Measurements from ENCODE around the gene DNPH1.

Gene DNPH1

GRCh38 chr6:43258180-43258579 lies 28.9 kb upstream of the DNPH1 start:
- Histone ChIP-seq H3K27me3 (peaks cover 0 to 19% (median 9%) of the 10 kb centered on the region in 11 experiments; a peak in 17 of 22 replicates), H3K9me3 (replicated peaks in 1 of 11) (no peaks in the 10 kb centered on the region), H3K36me3 (no peaks in the 10 kb centered on the region), H3K4me2 (peak overlapping the region in 2 of 11 experiments; percentile 61 to 67; a peak in 2 of 22 replicates), H4K20me1 (peaks cover 0 to 7% (median 0%) of the 10 kb centered on the region in 11 experiments; a peak in 2 of 22 replicates), H3K27ac (peak overlapping the region in 1 of 11 experiments; percentile 37; a peak in 1 of 22 replicates), H3K4me1 (peaks cover 0 to 18% (median 0%) of the 10 kb centered on the region in 10 experiments; a peak in 5 of 20 replicates), H3K9ac (no peak overlapping the region), H3K4me3 (no peak overlapping the region)
- no peak for TF ChIP-seq Cebpa-rat (IDR thresholded peaks at IDR 0.05)

DNA sequence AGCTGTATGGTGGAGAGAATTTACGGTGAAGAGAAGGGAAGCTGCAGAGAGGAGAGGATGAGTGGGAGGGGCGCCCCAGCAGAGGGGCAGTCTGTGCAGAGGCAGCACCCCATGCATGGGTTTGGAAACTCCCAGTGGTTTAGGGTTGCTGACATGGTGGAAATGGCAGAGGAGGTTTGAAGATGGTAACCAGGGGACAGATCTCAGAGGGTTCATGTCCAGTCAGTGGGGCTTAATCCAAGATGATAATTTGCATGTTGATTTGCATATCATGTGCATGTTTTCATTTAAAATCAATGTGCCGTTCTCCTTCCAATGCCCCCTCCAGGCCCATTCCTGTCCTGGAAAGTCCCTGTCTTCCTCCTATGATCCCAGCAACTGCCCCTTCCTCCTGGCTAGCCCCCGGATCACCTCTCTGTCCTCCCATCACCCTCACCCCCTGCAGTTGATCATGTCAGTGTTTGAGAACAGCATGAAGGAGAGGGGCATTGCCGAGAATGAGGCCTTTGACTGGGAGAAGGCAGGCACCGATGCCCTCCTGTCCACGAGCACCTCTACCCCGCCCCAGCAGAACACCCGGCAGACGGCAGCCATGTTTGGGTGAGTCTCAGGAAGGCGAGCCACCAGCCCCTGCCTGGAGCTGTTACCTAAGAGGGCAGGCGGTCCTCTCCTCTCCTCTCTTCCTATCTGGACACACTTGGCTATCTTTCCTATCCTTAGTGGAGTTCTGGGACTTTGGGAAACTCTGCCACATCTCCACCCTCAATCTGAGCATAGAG lies 28.3 kb upstream of the DNPH1 start:
- Histone ChIP-seq H3K36me3 (no peaks in the 10 kb centered on the region), H3K27ac (peak overlapping the region in 1 of 11 experiments; percentile 37; a peak in 1 of 22 replicates), H4K20me1 (peaks cover 0 to 13% (median 0%) of the 10 kb centered on the region in 11 experiments; a peak in 2 of 22 replicates), H3K4me2 (peak overlapping the region in 3 of 11 experiments; percentile 27 to 67 (median 61); a peak in 5 of 22 replicates), H3K9ac (no peak overlapping the region), H3K27me3 (peaks cover 5 to 26% (median 15%) of the 10 kb centered on the region in 11 experiments; a peak in 21 of 22 replicates), H3K4me3 (no peak overlapping the region), H3K9me3 (replicated peaks in 1 of 11) (no peaks in the 10 kb centered on the region), H3K4me1 (peaks cover 0 to 18% (median 0%) of the 10 kb centered on the region in 10 experiments; a peak in 5 of 20 replicates)
- TF ChIP-seq Cebpa-rat (IDR thresholded peaks at IDR 0.05) = no peak

DNA sequence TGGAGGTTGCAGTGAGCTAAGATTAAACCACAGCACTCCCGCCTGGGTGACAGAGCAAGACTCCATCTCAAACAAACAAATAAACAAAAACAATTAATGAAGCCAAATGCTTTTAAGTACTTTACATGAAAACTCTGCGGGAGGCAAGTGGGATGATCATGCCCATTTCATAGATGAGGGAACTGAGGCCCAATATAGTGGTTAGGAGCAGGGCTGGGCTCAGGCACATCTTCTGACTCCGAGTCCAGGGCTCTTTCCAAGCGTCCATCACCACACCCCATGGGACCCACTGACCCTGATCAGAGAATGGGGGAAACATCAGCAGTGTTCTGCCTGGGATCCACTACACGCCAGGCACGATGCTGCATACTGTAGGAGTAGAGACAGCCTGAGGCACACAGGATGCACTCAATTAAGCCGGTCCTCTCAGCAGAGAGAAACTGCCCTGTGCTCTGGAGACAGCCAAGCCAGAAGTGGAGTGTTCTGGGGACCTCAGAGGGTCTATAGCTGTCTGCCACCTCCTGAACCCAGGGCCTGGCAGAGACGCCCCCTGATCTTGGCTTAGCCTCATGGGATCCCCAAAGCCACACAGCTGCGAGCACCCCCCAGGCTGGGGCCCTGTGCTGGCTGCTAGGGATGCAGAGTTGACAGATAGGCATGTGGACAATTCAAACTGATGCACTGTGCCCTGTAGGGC lies 27.5 kb upstream of the DNPH1 start:
- Histone ChIP-seq H3K27me3 (peaks cover 10 to 33% (median 22%) of the 10 kb centered on the region in 11 experiments), H3K4me1 (peaks cover 0 to 18% (median 0%) of the 10 kb centered on the region in 10 experiments; a peak in 5 of 20 replicates), H3K27ac (no peak overlapping the region), H3K4me3 (no peak overlapping the region), H3K9me3 (replicated peaks in 1 of 11) (no peaks in the 10 kb centered on the region), H3K9ac (no peak overlapping the region), H3K4me2 (peak overlapping the region in 3 of 11 experiments; percentile 27 to 67 (median 61); a peak in 5 of 22 replicates), H4K20me1 (peaks cover 0 to 13% (median 0%) of the 10 kb centered on the region in 11 experiments; a peak in 2 of 22 replicates), H3K36me3 (no peaks in the 10 kb centered on the region)
- TF ChIP-seq Cebpa-rat (IDR thresholded peaks at IDR 0.05) = no peak

- Histone ChIP-seq H3K27ac (no peak overlapping the region), H3K9ac (no peak overlapping the region), H3K36me3 (no peaks in the 10 kb centered on the region), H3K4me1 (peaks cover 0 to 18% (median 11%) of the 10 kb centered on the region in 10 experiments; a peak in 12 of 20 replicates), H3K27me3 (peaks cover 23 to 46% (median 35%) of the 10 kb centered on the region in 11 experiments), H3K4me3 (no peak overlapping the region), H3K4me2 (no peak overlapping the region), H4K20me1 (peaks cover 0 to 13% (median 0%) of the 10 kb centered on the region in 11 experiments; a peak in 2 of 22 replicates), H3K9me3 (replicated peaks in 1 of 11) (no peaks in the 10 kb centered on the region)
- no peak for TF ChIP-seq Cebpa-rat (IDR thresholded peaks at IDR 0.05)
Observed at GRCh38 chr6:43255408-43256054, 26.2 kb upstream of the DNPH1 start.

DNA sequence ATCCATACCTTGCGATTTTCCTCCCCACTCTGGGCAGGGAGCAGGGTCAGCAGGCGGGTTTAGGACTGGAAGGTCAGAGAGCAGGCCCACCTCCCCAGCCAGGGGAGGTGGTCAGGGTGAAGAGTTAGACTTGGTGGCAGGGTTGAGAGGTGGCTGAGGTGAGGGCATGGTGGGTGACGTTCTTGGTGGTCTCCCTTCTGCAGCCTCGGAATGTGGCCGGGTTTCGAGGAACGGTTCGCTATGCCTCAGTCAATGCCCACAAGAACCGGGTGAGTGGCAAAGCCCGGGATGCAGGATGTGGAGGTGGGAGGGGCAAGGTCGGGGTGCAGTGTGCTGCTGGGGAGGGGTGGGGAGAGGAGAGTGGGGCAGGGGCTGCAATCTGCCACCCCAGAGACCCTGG lies 25.6 kb upstream of the DNPH1 start:
- H3K9me3 ChIP-seq (replicated peaks in 1 of 11) = no peaks in the 10 kb centered on the region
- TF ChIP-seq Cebpa-rat (IDR thresholded peaks at IDR 0.05) = no peak
- H3K4me2 ChIP-seq = no peak overlapping the region
- peaks cover 29 to 53% (median 42%) of the 10 kb centered on the region in 11 experiments for H3K27me3 ChIP-seq
- H3K4me3 ChIP-seq = no peak overlapping the region
- H3K4me1 ChIP-seq = peaks cover 0 to 18% (median 11%) of the 10 kb centered on the region in 10 experiments; a peak in 12 of 20 replicates
- no peaks in the 10 kb centered on the region for H3K36me3 ChIP-seq
- H3K27ac ChIP-seq = no peak overlapping the region
- H3K9ac ChIP-seq = no peak overlapping the region
- H4K20me1 ChIP-seq = peaks cover 0 to 13% (median 0%) of the 10 kb centered on the region in 11 experiments; a peak in 2 of 22 replicates

- Histone ChIP-seq H3K9ac (no peak overlapping the region), H3K4me2 (no peak overlapping the region), H3K4me1 (peaks cover 0 to 18% (median 11%) of the 10 kb centered on the region in 10 experiments; a peak in 12 of 20 replicates), H3K9me3 (replicated peaks in 1 of 11) (no peaks in the 10 kb centered on the region), H4K20me1 (peaks cover 0 to 13% (median 0%) of the 10 kb centered on the region in 11 experiments; a peak in 2 of 22 replicates), H3K27me3 (peaks cover 29 to 58% (median 48%) of the 10 kb centered on the region in 11 experiments), H3K27ac (no peak overlapping the region), H3K36me3 (no peaks in the 10 kb centered on the region), H3K4me3 (no peak overlapping the region)
- TF ChIP-seq Cebpa-rat (IDR thresholded peaks at IDR 0.05) = no peak
Observed at GRCh38 chr6:43254138-43254817, 25.0 kb upstream of the DNPH1 start.

DNA sequence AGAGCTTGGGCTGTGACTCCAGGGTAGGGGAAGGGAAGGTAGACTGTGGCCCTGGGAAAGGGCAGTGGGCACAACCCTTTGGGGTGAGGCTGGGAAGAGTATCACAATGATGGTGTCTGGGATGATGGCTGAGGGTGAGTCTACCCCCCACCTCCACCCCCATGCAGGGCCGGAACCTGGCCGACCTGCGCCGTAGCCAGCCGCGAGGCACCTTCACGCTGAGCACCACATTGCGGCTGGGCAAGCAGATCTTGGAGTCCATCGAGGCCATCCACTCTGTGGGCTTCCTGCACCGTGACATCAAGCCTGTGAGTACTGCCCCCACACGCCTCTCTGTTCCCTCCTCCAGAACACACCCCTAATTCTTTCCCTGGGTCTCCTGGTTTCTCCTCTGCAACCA lies 24.1 kb upstream of the DNPH1 start:
- no peak for TF ChIP-seq Cebpa-rat (IDR thresholded peaks at IDR 0.05)
- no peak overlapping the region for H3K4me3 ChIP-seq

DNA sequence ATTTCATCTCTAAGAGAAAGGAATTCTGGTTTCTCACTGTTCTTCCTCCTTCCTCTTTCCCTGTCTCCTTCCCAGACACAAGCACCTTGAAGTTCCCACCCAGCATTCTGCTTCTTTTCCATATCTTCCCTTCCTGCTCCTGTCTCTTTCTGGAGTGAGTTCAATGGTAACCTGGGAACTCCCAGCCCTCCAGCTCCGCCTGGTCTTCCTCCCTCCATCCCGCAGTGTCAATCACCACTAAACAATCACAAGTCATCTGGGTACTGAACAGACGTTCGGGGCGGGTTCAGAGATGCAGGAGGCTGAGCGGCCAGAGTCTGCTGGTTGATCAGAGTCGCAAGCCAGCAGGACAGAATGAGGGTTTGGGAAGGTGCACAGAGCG lies 21.7 kb upstream of the DNPH1 start:
- Histone ChIP-seq H3K27me3 (peaks cover 44 to 91% (median 74%) of the 10 kb centered on the region in 11 experiments), H3K36me3 (no peaks in the 10 kb centered on the region), H3K9ac (no peak overlapping the region), H3K9me3 (replicated peaks in 1 of 11) (no peaks in the 10 kb centered on the region), H3K4me2 (peak overlapping the region in 3 of 11 experiments; percentile 6 to 15 (median 12); a peak in 2 of 22 replicates), H3K4me3 (no peak overlapping the region), H3K4me1 (peaks cover 7 to 32% (median 22%) of the 10 kb centered on the region in 10 experiments; a peak in 18 of 20 replicates), H4K20me1 (peaks cover 0 to 13% (median 0%) of the 10 kb centered on the region in 11 experiments; a peak in 3 of 22 replicates), H3K27ac (no peak overlapping the region)
- TF ChIP-seq Cebpa-rat (IDR thresholded peaks at IDR 0.05) = no peak

More for the DNA sequence above, 24.1 kb upstream of the DNPH1 start:
- H3K36me3 ChIP-seq = no peaks in the 10 kb centered on the region
- no peak overlapping the region for H3K9ac ChIP-seq
- peaks cover 0 to 13% (median 0%) of the 10 kb centered on the region in 11 experiments; a peak in 2 of 22 replicates for H4K20me1 ChIP-seq
- H3K27ac ChIP-seq = no peak overlapping the region
- peaks cover 37 to 67% (median 57%) of the 10 kb centered on the region in 11 experiments for H3K27me3 ChIP-seq
- H3K4me1 ChIP-seq = peaks cover 0 to 18% (median 11%) of the 10 kb centered on the region in 10 experiments; a peak in 12 of 20 replicates
- no peaks in the 10 kb centered on the region for H3K9me3 ChIP-seq (replicated peaks in 1 of 11)
- no peak overlapping the region for H3K4me2 ChIP-seq
